GM19043 (cell line): ENCODE measurements around the gene KCNQ5.

Source experiments
- ATAC-seq: cut with Tn5 transposase; IDR thresholded peaks from one replicate; pipeline ENCODE4 v1.9.1; 2021; ENCODE audit warnings: low read depth; ENCODE audit not compliant: unreplicated experiment

The KCNQ5 gene

GRCh38 chr6:72674842-72675241 is 53.0 kb downstream of the KCNQ5 start:
- no peak for ATAC-seq

GRCh38 chr6:72675396-72675795 is 53.5 kb downstream of the KCNQ5 start:
- ATAC-seq: no peak

- ATAC-seq: no peak
Measured at GRCh38 chr6:72676995-72677394, 55.1 kb downstream of the KCNQ5 start.

GRCh38 chr6:72677740-72678139 is 55.9 kb downstream of the KCNQ5 start:
- no peak for ATAC-seq

GRCh38 chr6:72683797-72684196 is 61.9 kb downstream of the KCNQ5 start:
- ATAC-seq: peak; percentile 96

GRCh38 chr6:72689107-72689954 is 67.5 kb downstream of the KCNQ5 start:
- peak; percentile 88 for ATAC-seq

- no peak for ATAC-seq
Measured at GRCh38 chr6:72691249-72691648, 69.4 kb downstream of the KCNQ5 start.

- no peak for ATAC-seq
Measured at GRCh38 chr6:72696055-72696454, 74.2 kb downstream of the KCNQ5 start.

GRCh38 chr6:72699159-72699558 is 77.3 kb downstream of the KCNQ5 start:
- ATAC-seq: no peak

GRCh38 chr6:72702421-72702820 is 80.6 kb downstream of the KCNQ5 start:
- ATAC-seq: no peak

- ATAC-seq: no peak
Measured at GRCh38 chr6:72703093-72703492, 81.2 kb downstream of the KCNQ5 start.

GRCh38 chr6:72704979-72705378 is 83.1 kb downstream of the KCNQ5 start:
- no peak for ATAC-seq

GRCh38 chr6:72709431-72709830 is 87.6 kb downstream of the KCNQ5 start:
- ATAC-seq: no peak

GRCh38 chr6:72711731-72712130 is 89.9 kb downstream of the KCNQ5 start:
- no peak for ATAC-seq

GRCh38 chr6:72712910-72713309 is 91.0 kb downstream of the KCNQ5 start:
- no peak for ATAC-seq

- ATAC-seq: no peak
Measured at GRCh38 chr6:72715119-72715518, 93.3 kb downstream of the KCNQ5 start.

- ATAC-seq: no peak
Measured at GRCh38 chr6:72716916-72717315, 95.1 kb downstream of the KCNQ5 start.

GRCh38 chr6:72720464-72720863 is 98.6 kb downstream of the KCNQ5 start:
- no peak for ATAC-seq

GRCh38 chr6:72721346-72721745 is 99.5 kb downstream of the KCNQ5 start:
- no peak for ATAC-seq

- peak; percentile 89 for ATAC-seq
Measured at GRCh38 chr6:72724545-72724944, 102.7 kb downstream of the KCNQ5 start.

- ATAC-seq: no peak
Measured at GRCh38 chr6:72728706-72729343, 107.0 kb downstream of the KCNQ5 start.

- no peak for ATAC-seq
Measured at GRCh38 chr6:72733045-72733444, 111.2 kb downstream of the KCNQ5 start.
